HCT116 (cell line): Measurements from ENCODE around the gene HLCS.

Experiments used
- EZH2 ChIP-seq: fragments of 200-600 bp; sonication (generic); IDR thresholded peaks from 2 replicates; pipeline ENCODE4 v1.6.1; 2017; ENCODE audit warnings: antibody characterized with exemption, mixed run types
- EZH2phosphoT487 ChIP-seq: fragments of 200-600 bp; IDR thresholded peaks from 2 replicates; pipeline ENCODE4 v1.6.1; 2018; ENCODE audit warnings: antibody characterized with exemption, borderline replicate concordance
- POLR2A ChIP-seq: IDR thresholded peaks from 2 replicates; pipeline ENCODE4 v1.7.0; 2011; ENCODE audit warnings: borderline replicate concordance; ENCODE audit not compliant: insufficient read depth, insufficient read length; ENCODE audit errors: extremely low read depth
- POLR2AphosphoS5 ChIP-seq: IDR thresholded peaks from 2 replicates; pipeline ENCODE4 v1.6.1; 2011; ENCODE audit warnings: mild to moderate bottlenecking, low read depth, low read length, moderate library complexity
- TCF7L2 ChIP-seq: IDR thresholded peaks from 2 replicates; pipeline ENCODE4 v1.7.0; 2011; ENCODE audit warnings: borderline replicate concordance, inconsistent platforms; ENCODE audit not compliant: insufficient read depth, insufficient read length; ENCODE audit errors: extremely low read depth
- TF ChIP-seq, protein P1 (sequence below), 3 experiments: fragments of 200-600 bp in 1 of 3; sonication (generic) in 1 of 3; IDR thresholded peaks in 2 of 3; conservative IDR thresholded peaks in 1 of 3; 2 replicates each; pipeline ENCODE4 v1.5.1; 2012 to 2017; ENCODE audit warnings: low read depth in 2 of 3, low read length in 2 of 3, antibody characterized with exemption in 1 of 3, borderline replicate concordance in 1 of 3, control low read depth in 1 of 3, mild to moderate bottlenecking in 1 of 3, mixed read lengths in 1 of 3, mixed run types in 1 of 3, moderate library complexity in 1 of 3; ENCODE audit not compliant: insufficient read depth in 1 of 3
- TF ChIP-seq, protein P2 (sequence below): IDR thresholded peaks from 2 replicates; pipeline ENCODE4 v1.6.1; 2012; ENCODE audit warnings: low read depth
- TF ChIP-seq, protein P3 (sequence below): IDR thresholded peaks from 2 replicates; pipeline ENCODE4 v1.6.1; 2012

DNA sequence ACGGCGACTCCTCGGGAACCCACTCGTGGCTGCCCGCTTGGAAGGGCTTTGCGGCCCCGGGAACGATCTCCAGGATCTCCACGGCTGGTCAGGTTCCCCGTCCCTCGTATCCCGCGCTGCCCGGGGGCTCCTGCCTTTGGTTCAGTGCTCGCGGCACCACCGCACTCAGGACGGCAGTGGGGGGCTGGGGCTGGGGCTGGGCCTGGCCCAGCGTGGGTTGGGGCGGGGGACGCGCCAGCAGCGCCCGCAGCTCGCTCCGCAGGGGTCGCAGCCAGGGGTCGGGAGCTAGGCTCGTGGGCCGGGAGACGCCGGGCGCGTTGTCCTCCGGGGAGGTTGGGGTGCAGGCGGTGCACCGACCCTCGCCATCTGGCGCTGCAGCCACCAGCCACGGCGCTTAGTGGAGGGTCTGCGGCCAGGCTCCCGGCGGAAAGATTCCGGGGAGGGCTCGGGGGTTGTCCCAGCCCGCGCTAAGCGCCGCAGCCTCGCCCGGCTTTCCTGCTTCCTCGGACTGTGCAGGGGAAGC is 258.6 kb downstream of the HLCS start:
- TF ChIP-seq TCF7L2: no peak
- no peak for TF ChIP-seq POLR2A
- TF ChIP-seq POLR2AphosphoS5: no peak
- TF ChIP-seq, protein P1, sequence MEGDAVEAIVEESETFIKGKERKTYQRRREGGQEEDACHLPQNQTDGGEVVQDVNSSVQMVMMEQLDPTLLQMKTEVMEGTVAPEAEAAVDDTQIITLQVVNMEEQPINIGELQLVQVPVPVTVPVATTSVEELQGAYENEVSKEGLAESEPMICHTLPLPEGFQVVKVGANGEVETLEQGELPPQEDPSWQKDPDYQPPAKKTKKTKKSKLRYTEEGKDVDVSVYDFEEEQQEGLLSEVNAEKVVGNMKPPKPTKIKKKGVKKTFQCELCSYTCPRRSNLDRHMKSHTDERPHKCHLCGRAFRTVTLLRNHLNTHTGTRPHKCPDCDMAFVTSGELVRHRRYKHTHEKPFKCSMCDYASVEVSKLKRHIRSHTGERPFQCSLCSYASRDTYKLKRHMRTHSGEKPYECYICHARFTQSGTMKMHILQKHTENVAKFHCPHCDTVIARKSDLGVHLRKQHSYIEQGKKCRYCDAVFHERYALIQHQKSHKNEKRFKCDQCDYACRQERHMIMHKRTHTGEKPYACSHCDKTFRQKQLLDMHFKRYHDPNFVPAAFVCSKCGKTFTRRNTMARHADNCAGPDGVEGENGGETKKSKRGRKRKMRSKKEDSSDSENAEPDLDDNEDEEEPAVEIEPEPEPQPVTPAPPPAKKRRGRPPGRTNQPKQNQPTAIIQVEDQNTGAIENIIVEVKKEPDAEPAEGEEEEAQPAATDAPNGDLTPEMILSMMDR (IDR thresholded peaks at IDR 0.05 in 2 of 3, conservative IDR thresholded peaks at IDR 0.05 in 1 of 3; ENCODE audit: borderline replicate concordance in 1 of 3, insufficient read depth in 1 of 3, low read depth in 2 of 3, low read length in 2 of 3): no peak
- TF ChIP-seq, protein P2, sequence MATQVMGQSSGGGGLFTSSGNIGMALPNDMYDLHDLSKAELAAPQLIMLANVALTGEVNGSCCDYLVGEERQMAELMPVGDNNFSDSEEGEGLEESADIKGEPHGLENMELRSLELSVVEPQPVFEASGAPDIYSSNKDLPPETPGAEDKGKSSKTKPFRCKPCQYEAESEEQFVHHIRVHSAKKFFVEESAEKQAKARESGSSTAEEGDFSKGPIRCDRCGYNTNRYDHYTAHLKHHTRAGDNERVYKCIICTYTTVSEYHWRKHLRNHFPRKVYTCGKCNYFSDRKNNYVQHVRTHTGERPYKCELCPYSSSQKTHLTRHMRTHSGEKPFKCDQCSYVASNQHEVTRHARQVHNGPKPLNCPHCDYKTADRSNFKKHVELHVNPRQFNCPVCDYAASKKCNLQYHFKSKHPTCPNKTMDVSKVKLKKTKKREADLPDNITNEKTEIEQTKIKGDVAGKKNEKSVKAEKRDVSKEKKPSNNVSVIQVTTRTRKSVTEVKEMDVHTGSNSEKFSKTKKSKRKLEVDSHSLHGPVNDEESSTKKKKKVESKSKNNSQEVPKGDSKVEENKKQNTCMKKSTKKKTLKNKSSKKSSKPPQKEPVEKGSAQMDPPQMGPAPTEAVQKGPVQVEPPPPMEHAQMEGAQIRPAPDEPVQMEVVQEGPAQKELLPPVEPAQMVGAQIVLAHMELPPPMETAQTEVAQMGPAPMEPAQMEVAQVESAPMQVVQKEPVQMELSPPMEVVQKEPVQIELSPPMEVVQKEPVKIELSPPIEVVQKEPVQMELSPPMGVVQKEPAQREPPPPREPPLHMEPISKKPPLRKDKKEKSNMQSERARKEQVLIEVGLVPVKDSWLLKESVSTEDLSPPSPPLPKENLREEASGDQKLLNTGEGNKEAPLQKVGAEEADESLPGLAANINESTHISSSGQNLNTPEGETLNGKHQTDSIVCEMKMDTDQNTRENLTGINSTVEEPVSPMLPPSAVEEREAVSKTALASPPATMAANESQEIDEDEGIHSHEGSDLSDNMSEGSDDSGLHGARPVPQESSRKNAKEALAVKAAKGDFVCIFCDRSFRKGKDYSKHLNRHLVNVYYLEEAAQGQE: no peak
- no peak for TF ChIP-seq EZH2phosphoT487
- TF ChIP-seq, protein P3, sequence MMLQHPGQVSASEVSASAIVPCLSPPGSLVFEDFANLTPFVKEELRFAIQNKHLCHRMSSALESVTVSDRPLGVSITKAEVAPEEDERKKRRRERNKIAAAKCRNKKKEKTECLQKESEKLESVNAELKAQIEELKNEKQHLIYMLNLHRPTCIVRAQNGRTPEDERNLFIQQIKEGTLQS: no peak
- TF ChIP-seq EZH2: no peak
